ENCODE measurements around the gene GPR37. TPM values are rescaled to one million over a fixed set of nuclear protein-coding genes. Genes with fewer than 3 reads are reported as not detected.

GPR37 gene
- total RNA-seq, 1 donor from 2014 or later: not detected

DNA sequence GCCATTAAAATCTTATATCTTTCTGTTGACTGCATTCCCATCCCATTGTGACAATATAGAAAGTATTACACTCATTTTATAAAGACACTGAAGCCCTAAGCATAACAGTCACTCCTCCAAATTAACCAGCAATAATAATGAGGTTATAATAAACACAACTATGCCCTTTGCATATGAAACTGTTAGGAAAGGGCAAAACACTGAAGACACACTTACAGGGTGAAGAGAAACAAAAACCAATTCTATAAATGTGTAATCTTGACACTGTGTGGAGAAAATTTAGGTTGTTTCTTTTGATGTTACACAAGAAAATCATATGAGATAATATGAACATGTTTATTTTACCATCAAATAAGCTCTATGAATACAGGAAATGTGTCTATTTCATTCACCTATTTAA is 14.0 kb upstream of the GPR37 start:
- no peaks in the 10 kb centered on the region for H3K36me3 ChIP-seq
- H3K27me3 ChIP-seq: no peaks in the 10 kb centered on the region
- H3K27ac ChIP-seq: no peak overlapping the region
- intact Hi-C loops (cut with DNase I): loop anchor here (10.0 kb wide), 1 partner anchor 625 kb away; no protein-coding TSS in a partner anchor
- H3K9me3 ChIP-seq: no peaks in the 10 kb centered on the region
- TF ChIP-seq, protein P1, sequence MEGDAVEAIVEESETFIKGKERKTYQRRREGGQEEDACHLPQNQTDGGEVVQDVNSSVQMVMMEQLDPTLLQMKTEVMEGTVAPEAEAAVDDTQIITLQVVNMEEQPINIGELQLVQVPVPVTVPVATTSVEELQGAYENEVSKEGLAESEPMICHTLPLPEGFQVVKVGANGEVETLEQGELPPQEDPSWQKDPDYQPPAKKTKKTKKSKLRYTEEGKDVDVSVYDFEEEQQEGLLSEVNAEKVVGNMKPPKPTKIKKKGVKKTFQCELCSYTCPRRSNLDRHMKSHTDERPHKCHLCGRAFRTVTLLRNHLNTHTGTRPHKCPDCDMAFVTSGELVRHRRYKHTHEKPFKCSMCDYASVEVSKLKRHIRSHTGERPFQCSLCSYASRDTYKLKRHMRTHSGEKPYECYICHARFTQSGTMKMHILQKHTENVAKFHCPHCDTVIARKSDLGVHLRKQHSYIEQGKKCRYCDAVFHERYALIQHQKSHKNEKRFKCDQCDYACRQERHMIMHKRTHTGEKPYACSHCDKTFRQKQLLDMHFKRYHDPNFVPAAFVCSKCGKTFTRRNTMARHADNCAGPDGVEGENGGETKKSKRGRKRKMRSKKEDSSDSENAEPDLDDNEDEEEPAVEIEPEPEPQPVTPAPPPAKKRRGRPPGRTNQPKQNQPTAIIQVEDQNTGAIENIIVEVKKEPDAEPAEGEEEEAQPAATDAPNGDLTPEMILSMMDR (IDR thresholded peaks at IDR 0.05): no peak
- no peak for DNase-seq (ENCODE audit: low spot score in 2 of 2)
- no peak overlapping the region for H3K4me3 ChIP-seq
- H3K4me1 ChIP-seq: no peaks in the 10 kb centered on the region

DNA sequence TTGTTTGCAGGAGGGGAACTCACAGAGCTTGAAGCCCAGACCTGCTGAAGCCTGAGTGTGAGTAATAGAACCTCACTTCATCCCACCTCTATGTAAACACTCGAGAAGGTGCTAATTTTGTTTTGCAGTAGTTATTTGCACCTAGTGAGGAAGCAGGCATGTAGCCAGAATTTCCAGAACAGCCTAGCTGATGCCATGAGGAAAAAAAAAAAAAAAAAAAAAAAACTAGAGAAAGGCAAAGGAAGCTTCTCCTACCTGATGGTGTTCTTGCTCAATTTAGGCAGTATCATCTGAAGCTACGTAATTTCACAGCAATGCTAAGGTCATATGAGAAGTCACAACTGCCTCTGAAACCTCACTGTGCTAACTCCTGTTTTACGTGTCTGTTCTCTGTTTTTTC is 13.6 kb upstream of the GPR37 start:
- no peak overlapping the region for H3K27ac ChIP-seq
- intact Hi-C loops (cut with DNase I): no loop called here
- no peaks in the 10 kb centered on the region for H3K4me1 ChIP-seq
- no peaks in the 10 kb centered on the region for H3K27me3 ChIP-seq
- no peak for DNase-seq (ENCODE audit: low spot score in 2 of 2)
- no peak overlapping the region for H3K4me3 ChIP-seq
- H3K36me3 ChIP-seq: no peaks in the 10 kb centered on the region
- no peaks in the 10 kb centered on the region for H3K9me3 ChIP-seq
- TF ChIP-seq, protein P1 (IDR thresholded peaks at IDR 0.05): no peak

- no peak for DNase-seq (ENCODE audit: low spot score in 2 of 2)
- H3K27me3 ChIP-seq: no peaks in the 10 kb centered on the region
- intact Hi-C loops (cut with DNase I): no loop called here
- TF ChIP-seq, protein P1 (IDR thresholded peaks at IDR 0.05): no peak
- H3K4me3 ChIP-seq: no peak overlapping the region
- no peaks in the 10 kb centered on the region for H3K36me3 ChIP-seq
- H3K9me3 ChIP-seq: no peaks in the 10 kb centered on the region
- H3K27ac ChIP-seq: no peak overlapping the region
- H3K4me1 ChIP-seq: no peaks in the 10 kb centered on the region
Measured at GRCh38 chr7:124777268-124777667, 11.7 kb upstream of the GPR37 start.

GRCh38 chr7:124776153-124776552 is 10.6 kb upstream of the GPR37 start:
- H3K9me3 ChIP-seq: no peaks in the 10 kb centered on the region
- intact Hi-C loops (cut with DNase I): no loop called here
- no peak overlapping the region for H3K4me3 ChIP-seq
- no peaks in the 10 kb centered on the region for H3K27me3 ChIP-seq
- no peaks in the 10 kb centered on the region for H3K36me3 ChIP-seq
- no peak overlapping the region for H3K27ac ChIP-seq
- no peak for DNase-seq (ENCODE audit: low spot score in 2 of 2)
- no peaks in the 10 kb centered on the region for H3K4me1 ChIP-seq
- TF ChIP-seq, protein P1 (IDR thresholded peaks at IDR 0.05): no peak

DNA sequence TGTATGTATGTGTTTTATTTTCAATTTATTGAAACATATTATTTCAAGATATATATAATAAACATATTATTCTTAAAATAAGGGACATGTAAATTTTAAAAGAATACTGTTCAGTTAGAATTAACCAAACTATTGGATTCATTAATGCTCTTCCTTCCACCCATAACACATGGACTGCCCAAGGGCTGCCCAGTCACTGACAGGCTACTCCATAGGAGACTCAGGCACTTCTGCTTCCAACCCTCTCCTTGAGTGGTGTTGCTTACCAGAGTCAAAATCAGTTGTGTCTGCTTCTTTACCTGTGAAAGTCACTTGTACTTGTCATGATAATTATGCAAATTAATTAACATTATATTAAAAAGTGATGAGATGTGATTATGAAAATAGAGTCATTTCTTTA is 9.8 kb upstream of the GPR37 start:
- H3K4me1 ChIP-seq: no peaks in the 10 kb centered on the region
- H3K4me3 ChIP-seq: no peak overlapping the region
- H3K36me3 ChIP-seq: no peaks in the 10 kb centered on the region
- H3K9me3 ChIP-seq: no peaks in the 10 kb centered on the region
- no peak for DNase-seq (ENCODE audit: low spot score in 2 of 2)
- intact Hi-C loops (cut with DNase I): no loop called here
- no peaks in the 10 kb centered on the region for H3K27me3 ChIP-seq
- no peak overlapping the region for H3K27ac ChIP-seq
- TF ChIP-seq, protein P1 (IDR thresholded peaks at IDR 0.05): no peak

GRCh38 chr7:124773938-124774337 is 8.3 kb upstream of the GPR37 start:
- TF ChIP-seq, protein P1 (IDR thresholded peaks at IDR 0.05): no peak

More at GRCh38 chr7:124773938-124774337, 8.3 kb upstream of the GPR37 start:
- Histone ChIP-seq H3K27me3 (no peaks in the 10 kb centered on the region), H3K4me3 (no peak overlapping the region), H3K4me1 (no peaks in the 10 kb centered on the region), H3K27ac (no peak overlapping the region), H3K9me3 (no peaks in the 10 kb centered on the region), H3K36me3 (no peaks in the 10 kb centered on the region)
- no peak for DNase-seq (ENCODE audit: low spot score in 2 of 2)
- intact Hi-C loops (cut with DNase I): no loop called here

Data from ascending aorta (tissue), 2 donors.